Smooth muscle cell (in vitro differentiated cells): ENCODE data around the gene ZNF462. TPM values are rescaled to one million over a fixed set of nuclear protein-coding genes. Genes with fewer than 3 reads are reported as not detected.

ENCODE experiments used
- DNase-seq: peaks from one replicate; lab custom pipeline; 2025; ENCODE audit not compliant: unreplicated experiment; lab: John Stamatoyannopoulos, UW
- H2AFZ ChIP-seq: fragments of 200-600 bp; sonication (generic); 2 replicates; pipeline ENCODE4 v1.6.0; 2016; ENCODE audit warnings: antibody characterized with exemption, low read depth, mild to moderate bottlenecking
- H3F3A ChIP-seq: fragments of 200-600 bp; sonication (generic); 2 replicates; pipeline ENCODE4 v1.6.0; 2017; ENCODE audit warnings: antibody characterized with exemption, low read depth
- H3K27ac ChIP-seq: fragments of 200-600 bp; sonication (generic); 2 replicates; pipeline ENCODE4 v1.5.1; 2016; ENCODE audit warnings: low read depth, mild to moderate bottlenecking
- H3K27me3 ChIP-seq: fragments of 200-600 bp; sonication (generic); 2 replicates; pipeline ENCODE4 v1.6.1; 2016; ENCODE audit warnings: low read depth, mild to moderate bottlenecking
- H3K36me3 ChIP-seq: fragments of 200-600 bp; sonication (generic); 2 replicates; pipeline ENCODE4 v1.5.1; 2016; ENCODE audit warnings: low read depth
- H3K4me1 ChIP-seq: fragments of 200-600 bp; sonication (generic); 2 replicates; pipeline ENCODE4 v1.5.1; 2016; ENCODE audit warnings: low read depth
- H3K4me2 ChIP-seq: fragments of 200-600 bp; sonication (generic); 2 replicates; pipeline ENCODE4 v1.6.0; 2016; ENCODE audit warnings: mild to moderate bottlenecking
- H3K4me3 ChIP-seq: fragments of 200-600 bp; sonication (generic); 2 replicates; pipeline ENCODE4 v1.5.1; 2016; ENCODE audit warnings: mild to moderate bottlenecking
- H3K79me2 ChIP-seq: fragments of 200-600 bp; sonication (generic); 2 replicates; pipeline ENCODE4 v1.6.0; 2016; ENCODE audit warnings: low read depth, mild to moderate bottlenecking
- H3K9ac ChIP-seq: fragments of 200-600 bp; sonication (generic); 2 replicates; pipeline ENCODE4 v1.6.0; 2016; ENCODE audit warnings: low read depth
- H3K9me3 ChIP-seq: fragments of 200-600 bp; sonication (generic); replicated peaks from 2 replicates; pipeline ENCODE4 v1.5.1; 2016; ENCODE audit warnings: low read depth
- H4K20me1 ChIP-seq: fragments of 200-600 bp; sonication (generic); 2 replicates; pipeline ENCODE4 v1.6.0; 2016; ENCODE audit warnings: low read depth
- CTCF ChIP-seq: fragments of 200-600 bp; sonication (generic); IDR thresholded peaks from 2 replicates; pipeline ENCODE4 v1.5.1; 2017; ENCODE audit warnings: borderline replicate concordance, mild to moderate bottlenecking, antibody characterized with exemption; ENCODE audit not compliant: insufficient read depth, poor library complexity, severe bottlenecking
- WGBS: methylation state at CpG from one replicate; pipeline ENCODE4 v1.1.7; 2016; ENCODE audit warnings: low lambda C conversion rate; 5-methylcytosine and 5-hydroxymethylcytosine counted together
- polyA plus RNA-seq: library from polyadenylated mRNA; unstranded; fragments of >200 nt; fragmentation: Nextera tagmentation; extraction: Ambion mirVana; gene quantifications from 2 replicates; pipeline ENCODE4 v1.2.1, GENCODE V29; 2016
- total RNA-seq: library from RNA; depleted of rRNA; stranded (reverse); fragments of >200 nt; gene quantifications from 2 replicates; pipeline ENCODE4 v1.2.3, GENCODE V29; 2014

The ZNF462 gene
- total and polyA plus RNA-seq, 2 experiments from 2014 or later, result 9.1 to 32.2 TPM

DNA sequence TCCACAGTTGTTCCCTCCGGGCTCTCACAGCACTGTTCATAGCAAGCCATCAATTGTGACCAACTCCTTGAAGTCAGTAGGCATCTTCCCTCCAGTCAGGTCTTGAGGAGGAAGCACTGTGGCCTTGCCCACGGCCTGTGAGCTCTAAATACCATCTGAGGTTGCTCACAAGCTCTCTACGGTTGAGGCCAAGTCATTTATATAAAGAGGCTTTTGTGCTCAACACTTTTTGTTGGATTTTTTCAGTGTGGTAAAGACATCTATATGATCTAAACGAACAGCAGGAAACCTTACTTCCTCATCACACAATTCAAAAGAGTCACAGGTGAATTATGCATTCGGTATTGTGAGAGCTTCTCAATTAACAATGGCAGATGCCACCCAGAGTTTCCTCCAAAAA is 97.3 kb downstream of the ZNF462 start:
- WGBS, result 93% methylated on average over 5 of the region's 5 CpGs
- no peak overlapping the region for H3K9ac ChIP-seq
- peaks cover 35% of the 10 kb centered on the region for H4K20me1 ChIP-seq
- peaks cover 10% of the 10 kb centered on the region for H3F3A ChIP-seq
- no peaks in the 10 kb centered on the region for H3K4me1 ChIP-seq
- H3K27me3 ChIP-seq, result no peaks in the 10 kb centered on the region
- no peaks in the 10 kb centered on the region for H3K36me3 ChIP-seq
- peaks cover 13% of the 10 kb centered on the region for H3K79me2 ChIP-seq
- no peak overlapping the region for H3K4me2 ChIP-seq
- no peak overlapping the region for H2AFZ ChIP-seq
- no peak for TF ChIP-seq CTCF
- no peak overlapping the region for H3K4me3 ChIP-seq
- no peak overlapping the region for H3K27ac ChIP-seq
- DNase-seq, result no peak
- H3K9me3 ChIP-seq, result no peaks in the 10 kb centered on the region

DNA sequence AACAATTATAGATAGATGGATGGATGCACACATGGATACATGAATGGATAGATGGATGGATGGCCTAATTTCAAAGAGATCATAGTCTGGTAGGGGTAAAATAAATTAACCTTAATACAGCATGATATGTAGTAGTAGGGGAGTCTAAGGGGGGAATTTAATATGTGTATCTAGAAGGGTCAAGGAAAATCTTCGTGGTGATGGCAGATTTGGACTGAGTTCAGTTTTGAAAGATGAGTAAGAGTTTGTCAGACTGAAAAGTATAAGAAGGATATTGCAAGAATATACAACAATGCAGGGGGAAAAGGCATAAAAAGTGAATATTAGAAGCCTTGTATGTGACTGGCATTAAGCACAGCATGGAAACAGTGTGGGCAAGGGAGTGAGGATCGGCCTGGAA is 98.7 kb downstream of the ZNF462 start:
- 100% methylated on average over 2 of the region's 2 CpGs for WGBS
- H3K9me3 ChIP-seq, result no peaks in the 10 kb centered on the region
- peaks cover 5% of the 10 kb centered on the region for H3K36me3 ChIP-seq
- peaks cover 37% of the 10 kb centered on the region for H4K20me1 ChIP-seq
- H3K4me2 ChIP-seq, result no peak overlapping the region
- no peaks in the 10 kb centered on the region for H3K4me1 ChIP-seq
- no peak for DNase-seq
- no peak overlapping the region for H3K9ac ChIP-seq
- no peak for TF ChIP-seq CTCF
- no peak overlapping the region for H3K27ac ChIP-seq
- no peak overlapping the region for H3K4me3 ChIP-seq
- peaks cover 15% of the 10 kb centered on the region for H3K79me2 ChIP-seq
- no peak overlapping the region for H2AFZ ChIP-seq
- no peaks in the 10 kb centered on the region for H3F3A ChIP-seq
- H3K27me3 ChIP-seq, result no peaks in the 10 kb centered on the region

DNA sequence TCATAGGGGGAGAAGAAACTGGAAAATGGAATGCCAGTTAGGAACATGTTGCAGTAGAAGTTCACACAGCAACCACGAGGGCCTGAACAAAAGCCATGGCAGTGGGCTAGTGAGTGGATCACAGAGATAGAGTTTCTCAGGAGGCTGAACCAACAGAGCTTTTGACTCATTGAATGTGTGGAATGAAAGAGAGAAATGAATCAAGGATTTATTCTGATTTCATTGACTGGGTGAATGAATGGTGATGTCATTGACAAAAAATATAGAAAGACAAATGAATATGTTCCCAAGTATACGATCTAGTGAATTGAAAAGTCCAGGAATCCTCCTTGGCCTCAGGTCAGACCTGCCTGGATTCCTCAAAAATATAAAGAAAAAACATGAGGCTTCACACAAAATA is 99.2 kb downstream of the ZNF462 start:
- no peaks in the 10 kb centered on the region for H3F3A ChIP-seq
- no peak overlapping the region for H3K4me3 ChIP-seq
- no peak overlapping the region for H3K4me2 ChIP-seq
- H3K4me1 ChIP-seq, result no peaks in the 10 kb centered on the region
- DNase-seq, result no peak
- WGBS, result 92% methylated on average over 2 of the region's 2 CpGs
- H3K9ac ChIP-seq, result no peak overlapping the region
- TF ChIP-seq CTCF, result no peak
- no peak overlapping the region for H3K27ac ChIP-seq
- H3K36me3 ChIP-seq, result peaks cover 5% of the 10 kb centered on the region
- no peaks in the 10 kb centered on the region for H3K9me3 ChIP-seq
- H3K27me3 ChIP-seq, result no peaks in the 10 kb centered on the region
- peaks cover 37% of the 10 kb centered on the region for H4K20me1 ChIP-seq
- H3K79me2 ChIP-seq, result peaks cover 15% of the 10 kb centered on the region
- no peak overlapping the region for H2AFZ ChIP-seq

DNA sequence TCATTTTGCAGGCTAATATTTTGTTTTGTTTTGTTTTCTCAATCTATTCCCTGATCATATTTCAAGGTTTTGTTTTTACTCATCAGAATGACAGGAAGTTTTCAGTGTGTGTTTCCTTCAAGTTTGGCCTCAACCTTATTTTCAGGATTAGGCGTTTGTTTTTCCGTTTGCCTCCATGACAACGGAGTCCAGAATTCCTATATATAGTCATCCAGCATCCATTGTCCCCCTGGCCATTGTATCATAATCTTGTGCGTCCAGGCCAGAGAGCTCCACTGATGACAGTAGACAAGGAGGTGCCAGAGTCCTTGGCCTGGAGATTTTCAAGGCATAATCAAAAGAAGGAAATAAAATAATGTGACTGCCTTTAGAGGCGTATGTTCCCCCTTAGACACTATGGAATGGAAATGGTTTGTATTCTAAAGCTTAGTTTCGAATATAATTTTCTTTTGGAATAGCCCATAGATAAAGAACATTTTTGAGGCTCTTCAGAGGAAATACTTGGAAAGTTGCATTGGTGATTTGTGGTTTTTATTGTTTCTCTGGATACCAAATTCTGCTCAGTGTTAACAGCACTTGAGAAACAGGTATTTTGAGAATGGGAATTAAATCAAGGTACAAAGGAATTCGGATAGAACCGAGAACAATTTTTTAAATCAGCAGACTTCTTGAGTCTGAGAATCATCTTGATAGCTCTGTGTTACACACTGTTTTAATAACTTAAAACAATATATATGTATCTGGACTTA is 99.8 kb downstream of the ZNF462 start:
- Histone ChIP-seq H3K4me3 (no peak overlapping the region), H2AFZ (no peak overlapping the region), H3K9me3 (no peaks in the 10 kb centered on the region), H3K27me3 (no peaks in the 10 kb centered on the region), H4K20me1 (peaks cover 30% of the 10 kb centered on the region), H3K9ac (no peak overlapping the region), H3F3A (no peaks in the 10 kb centered on the region), H3K27ac (no peak overlapping the region), H3K36me3 (peaks cover 5% of the 10 kb centered on the region), H3K4me1 (no peaks in the 10 kb centered on the region), H3K79me2 (peaks cover 15% of the 10 kb centered on the region), H3K4me2 (no peak overlapping the region)
- 94% methylated on average over 8 of the region's 8 CpGs for WGBS
- no peak for TF ChIP-seq CTCF
- no peak for DNase-seq
